SK-N-SH (cell line): ENCODE data around the gene TMEM170B.

ENCODE experiments used
- CTCF ChIP-seq: fragments of 200-600 bp; sonication (generic); IDR thresholded peaks from 2 replicates; pipeline ENCODE4 v1.6.1; 2017; ENCODE audit warnings: antibody characterized with exemption, mild to moderate bottlenecking, moderate library complexity
- EP300 ChIP-seq, 2 experiments: IDR thresholded peaks; 2 replicates each; pipeline versions ENCODE4 v1.4.0 to v1.6.1; 2012; ENCODE audit warnings: borderline replicate concordance in 1 of 2, low read depth in 1 of 2, low read length in 1 of 2
- NRF1 ChIP-seq: IDR thresholded peaks from 2 replicates; pipeline ENCODE4 v1.6.1; 2012; ENCODE audit warnings: low read depth, mild to moderate bottlenecking, low read length
- RAD21 ChIP-seq: IDR thresholded peaks from 2 replicates; pipeline ENCODE4 v1.6.1; 2012; ENCODE audit warnings: mild to moderate bottlenecking, low read length
- REST ChIP-seq: IDR thresholded peaks from 2 replicates; pipeline ENCODE4 v1.6.1; 2012; ENCODE audit warnings: mild to moderate bottlenecking, low read depth, low read length, moderate library complexity
- SIN3A ChIP-seq: IDR thresholded peaks from 2 replicates; pipeline ENCODE4 v1.6.1; 2012; ENCODE audit warnings: low read depth, mild to moderate bottlenecking, low read length, moderate library complexity, borderline replicate concordance
- TAF1 ChIP-seq: IDR thresholded peaks from 2 replicates; pipeline ENCODE4 v1.6.1; 2012; ENCODE audit warnings: low read depth, mild to moderate bottlenecking, low read length, moderate library complexity, borderline replicate concordance
- USF1 ChIP-seq: IDR thresholded peaks from 2 replicates; pipeline ENCODE4 v1.4.0; 2012; ENCODE audit warnings: low read depth, borderline replicate concordance

GRCh38 chr6:11625302-11625701 is 87.8 kb downstream of the TMEM170B start:
- no peak for TF ChIP-seq EP300 (IDR thresholded peaks at IDR 0.05; ENCODE audit: borderline replicate concordance in 1 of 2, low read depth in 1 of 2, low read length in 1 of 2)
- no peak for TF ChIP-seq SIN3A
- no peak for TF ChIP-seq USF1
- TF ChIP-seq CTCF = no peak
- TF ChIP-seq REST = no peak
- TF ChIP-seq NRF1 = no peak
- TF ChIP-seq TAF1 = no peak
- TF ChIP-seq RAD21 = no peak
